Stomach (tissue), 9 donors: ENCODE results near the gene HES5. TPM values are rescaled to one million over a fixed set of nuclear protein-coding genes. Genes with fewer than 3 reads are reported as not detected.

ENCODE experiments used
- DNase-seq, 2 donors: peaks; one replicate each; pipeline versions ENCODE4 v3.0.0 to v3.0.0-alpha.2; 2013 to 2019
- H3K27ac ChIP-seq, 5 donors: fragments of 200-600 bp in 4 of 5; sonication (generic) in 4 of 5; one replicate each; pipeline ENCODE4 v1.5.1; 2013 to 2019; ENCODE audit warnings: mild to moderate bottlenecking in 1 of 5, moderate library complexity in 1 of 5
- H3K27me3 ChIP-seq, 3 donors: fragments of 200-600 bp; sonication (generic); one replicate each; pipeline ENCODE4 v1.5.1; 2017 to 2019; ENCODE audit warnings: mixed run types in 1 of 3
- H3K36me3 ChIP-seq, 4 donors: fragments of 200-600 bp; sonication (generic); 1 replicate in 3 of 4; 2 replicates in 1 of 4; pipeline ENCODE4 v1.5.1; 2016 to 2019
- H3K4me1 ChIP-seq, 4 donors: fragments of 200-600 bp; sonication (generic); one replicate each; pipeline ENCODE4 v1.5.1; 2016 to 2019
- H3K4me3 ChIP-seq, 4 donors: fragments of 200-600 bp; sonication (generic) in 3 of 4; one replicate each; pipeline ENCODE4 v1.5.1; 2016 to 2019; ENCODE audit warnings: mild to moderate bottlenecking in 1 of 4
- H3K9me3 ChIP-seq, 4 donors: fragments of 200-600 bp; sonication (generic); one replicate each; pipeline ENCODE4 v1.5.1; 2016 to 2019
- EP300 ChIP-seq: sonication (generic); formaldehyde crosslinking; IDR thresholded peaks from one replicate; pipeline ENCODE4 v1.6.1; 2017; ENCODE audit warnings: antibody characterized with exemption
- POLR2A ChIP-seq, 4 donors: fragments of 450-650 bp; IDR thresholded peaks; one replicate each; pipeline ENCODE4 v1.6.1; 2016; ENCODE audit warnings: antibody characterized with exemption in 4 of 4, control low read depth in 2 of 4, mild to moderate bottlenecking in 1 of 4, moderate library complexity in 1 of 4
- POLR2AphosphoS5 ChIP-seq, 3 donors: sonication (generic); formaldehyde crosslinking; IDR thresholded peaks; one replicate each; pipeline ENCODE4 v1.6.1; 2016; ENCODE audit warnings: antibody characterized with exemption in 3 of 3
- WGBS, 5 donors: extraction: QIAGEN DNeasy Blood & Tissue Kit in 3 of 5; methylation state at CpG; one replicate each; pipeline versions ENCODE4 v1.1.5 to v1.1.7; 2013 to 2018; 5-methylcytosine and 5-hydroxymethylcytosine counted together
- intact Hi-C: fragments of 100-400 bp; cut with DNase I; formaldehyde crosslinking; loops from one replicate; pipeline ENCODE4 v1.15.1; 2023; ENCODE audit warnings: low total_unique reads
- polyA plus RNA-seq, 3 donors: library from polyadenylated mRNA; stranded (reverse); fragments of 200-250 nt; gene quantifications; one replicate each; pipeline ENCODE4 v1.2.3, GENCODE V29; 2013
- total RNA-seq, 5 donors: library from RNA; depleted of rRNA; stranded (reverse); fragments of >200 nt; gene quantifications; one replicate each; pipeline versions ENCODE4 v1.1.0 to v1.2.3, GENCODE V29; 2014 to 2016
- TF ChIP-seq, protein P1 (sequence below), 7 experiments: fragments of 450-650 bp in 4 of 7; fragments of 200-600 bp in 3 of 7; sonication (generic) in 3 of 7; IDR thresholded peaks; one replicate each; pipeline ENCODE4 v1.5.1; 2016 to 2019; ENCODE audit warnings: antibody characterized with exemption in 7 of 7, control low read depth in 2 of 7, mild to moderate bottlenecking in 1 of 7
- donor health status: healthy with polysubstance abuse.
- donor health status: Bipolar disorder and iron deficiency.
- donor health status: healthy.

HES5 gene
- total and polyA plus RNA-seq, 8 donors, result 0.25 to 9.6 TPM; not detected in 6

DNA sequence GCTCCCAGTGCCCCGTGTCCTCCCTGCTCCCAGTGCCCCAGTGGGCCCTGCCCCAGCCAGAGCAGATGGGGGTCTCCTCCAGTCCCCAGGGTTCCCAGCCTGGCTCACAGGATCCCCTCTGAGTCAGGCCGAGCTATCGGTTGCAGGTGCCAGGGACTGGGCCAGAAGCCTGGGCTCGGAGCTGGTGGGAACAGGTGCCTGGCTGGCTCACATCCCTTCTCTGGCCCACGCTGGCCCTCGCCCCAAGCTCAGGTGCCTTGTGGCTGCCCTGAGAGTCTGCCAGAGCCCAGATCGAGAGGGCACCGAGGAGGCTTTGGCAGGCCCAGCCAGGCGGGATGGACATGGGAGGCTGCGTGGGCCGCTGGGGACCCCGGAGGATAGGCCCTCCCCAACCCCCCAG is 35.0 kb downstream of the HES5 start:
- intact Hi-C loops, result no loop called here
- Histone ChIP-seq H3K27me3 (peaks cover 0 to 59% (median 0%) of the 10 kb centered on the region in 3 donors), H3K36me3 (no peaks in the 10 kb centered on the region), H3K9me3 (no peaks in the 10 kb centered on the region), H3K4me3 (no peak overlapping the region), H3K4me1 (peaks cover 0 to 6% (median 0%) of the 10 kb centered on the region in 4 donors), H3K27ac (no peak overlapping the region)
- no peak for DNase-seq
- no peak for TF ChIP-seq POLR2AphosphoS5 (IDR thresholded peaks at IDR 0.05)
- TF ChIP-seq EP300, result no peak
- no peak for TF ChIP-seq POLR2A (IDR thresholded peaks at IDR 0.05)
- TF ChIP-seq, protein P1, sequence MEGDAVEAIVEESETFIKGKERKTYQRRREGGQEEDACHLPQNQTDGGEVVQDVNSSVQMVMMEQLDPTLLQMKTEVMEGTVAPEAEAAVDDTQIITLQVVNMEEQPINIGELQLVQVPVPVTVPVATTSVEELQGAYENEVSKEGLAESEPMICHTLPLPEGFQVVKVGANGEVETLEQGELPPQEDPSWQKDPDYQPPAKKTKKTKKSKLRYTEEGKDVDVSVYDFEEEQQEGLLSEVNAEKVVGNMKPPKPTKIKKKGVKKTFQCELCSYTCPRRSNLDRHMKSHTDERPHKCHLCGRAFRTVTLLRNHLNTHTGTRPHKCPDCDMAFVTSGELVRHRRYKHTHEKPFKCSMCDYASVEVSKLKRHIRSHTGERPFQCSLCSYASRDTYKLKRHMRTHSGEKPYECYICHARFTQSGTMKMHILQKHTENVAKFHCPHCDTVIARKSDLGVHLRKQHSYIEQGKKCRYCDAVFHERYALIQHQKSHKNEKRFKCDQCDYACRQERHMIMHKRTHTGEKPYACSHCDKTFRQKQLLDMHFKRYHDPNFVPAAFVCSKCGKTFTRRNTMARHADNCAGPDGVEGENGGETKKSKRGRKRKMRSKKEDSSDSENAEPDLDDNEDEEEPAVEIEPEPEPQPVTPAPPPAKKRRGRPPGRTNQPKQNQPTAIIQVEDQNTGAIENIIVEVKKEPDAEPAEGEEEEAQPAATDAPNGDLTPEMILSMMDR (IDR thresholded peaks at IDR 0.05), result no peak
- WGBS, 5 donors, result 79 to 90% (median 87%) methylated on average over 7 to 12 of the region's 12 CpGs

DNA sequence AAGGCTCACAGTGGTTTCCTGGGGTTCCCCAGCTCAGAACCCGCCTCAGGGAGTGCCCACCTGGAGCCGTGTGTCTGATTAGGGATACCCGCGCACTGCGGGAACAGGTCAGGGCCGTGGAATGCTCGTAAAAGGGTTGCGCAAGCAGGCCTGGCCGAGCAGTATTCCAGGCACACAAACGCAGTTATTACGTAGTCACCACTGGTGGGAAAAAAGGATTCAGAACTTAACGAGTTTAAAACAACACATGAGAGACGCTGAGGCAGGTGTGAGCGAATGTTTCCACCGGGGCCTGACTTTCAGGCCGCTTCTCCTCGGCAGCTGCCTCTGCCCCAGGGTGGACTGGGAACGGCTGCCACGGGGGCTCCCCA is 35.8 kb downstream of the HES5 start:
- Histone ChIP-seq H3K4me3 (no peak overlapping the region), H3K9me3 (peaks cover 0 to 4% (median 0%) of the 10 kb centered on the region in 4 donors), H3K4me1 (no peaks in the 10 kb centered on the region), H3K27ac (no peak overlapping the region), H3K27me3 (peaks cover 0 to 51% (median 0%) of the 10 kb centered on the region in 3 donors), H3K36me3 (no peaks in the 10 kb centered on the region)
- no peak for DNase-seq
- intact Hi-C loops, result no loop called here
- WGBS, 5 donors, result 71 to 76% (median 72%) methylated on average over 19 of the region's 19 CpGs
- no peak for TF ChIP-seq POLR2A (IDR thresholded peaks at IDR 0.05)
- TF ChIP-seq, protein P1 (IDR thresholded peaks at IDR 0.05), result no peak
- TF ChIP-seq POLR2AphosphoS5 (IDR thresholded peaks at IDR 0.05), result no peak
- no peak for TF ChIP-seq EP300

DNA sequence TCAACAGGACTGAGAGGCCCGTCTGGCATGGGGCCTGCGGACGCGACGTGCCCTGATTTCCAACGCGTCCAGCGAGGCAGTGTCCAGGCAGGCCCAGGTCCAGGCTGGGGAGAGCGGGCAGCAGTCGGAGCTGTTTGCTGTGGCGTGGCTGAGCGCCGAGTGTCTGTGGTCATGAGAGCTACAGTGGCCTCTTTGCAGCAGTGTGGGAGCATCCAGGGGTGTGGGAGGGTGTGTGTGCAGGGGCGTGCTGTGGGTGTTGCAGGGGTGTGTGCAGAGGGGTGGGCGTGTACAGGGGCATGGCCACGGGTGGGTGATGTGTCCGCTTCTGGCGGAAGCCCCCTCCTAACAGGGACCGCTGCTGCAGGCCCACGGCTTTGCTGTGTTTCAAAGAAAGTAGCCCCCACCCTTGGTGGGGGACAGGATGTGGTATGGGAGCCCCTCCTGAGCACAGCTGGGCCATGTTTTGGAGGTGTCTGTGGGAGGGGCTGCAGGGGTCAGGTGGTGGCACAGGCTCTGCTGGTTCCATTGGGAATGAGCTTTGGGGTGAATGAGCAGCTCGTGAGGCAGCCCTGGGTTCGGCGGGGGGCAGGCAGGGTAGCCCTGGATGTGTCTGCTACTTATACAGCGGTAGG is 36.3 kb downstream of the HES5 start:
- Histone ChIP-seq H3K4me3 (no peak overlapping the region), H3K36me3 (no peaks in the 10 kb centered on the region), H3K4me1 (no peaks in the 10 kb centered on the region), H3K27me3 (peaks cover 0 to 46% (median 0%) of the 10 kb centered on the region in 3 donors), H3K9me3 (peaks cover 0 to 9% (median 4%) of the 10 kb centered on the region in 4 donors), H3K27ac (no peak overlapping the region)
- no peak for TF ChIP-seq POLR2AphosphoS5 (IDR thresholded peaks at IDR 0.05)
- TF ChIP-seq POLR2A (IDR thresholded peaks at IDR 0.05), result no peak
- intact Hi-C loops, result no loop called here
- 57 to 67% (median 65%) methylated on average over 14 to 24 of the region's 24 CpGs for WGBS, 5 donors
- no peak for DNase-seq

DNA sequence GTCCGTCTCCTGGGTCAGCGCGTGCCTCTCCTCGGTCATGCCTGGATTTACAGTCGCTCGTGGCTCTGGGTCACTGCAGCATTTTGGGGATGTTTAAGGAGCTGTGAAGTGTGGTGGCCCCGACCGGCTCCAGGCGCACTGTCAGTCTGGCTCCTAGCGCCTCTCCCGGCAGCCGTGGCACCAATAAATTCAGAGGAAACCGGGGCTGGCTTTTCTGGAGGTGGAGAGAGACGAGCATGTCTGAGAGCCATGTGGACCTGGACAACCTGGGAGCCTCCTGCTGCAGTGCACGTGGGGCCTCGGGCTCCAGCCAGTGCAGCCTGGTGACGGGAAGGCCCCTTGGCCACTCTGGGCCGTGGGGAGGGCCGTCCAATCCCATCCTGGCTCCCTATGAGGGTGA is 36.8 kb downstream of the HES5 start:
- Histone ChIP-seq H3K27me3 (peaks cover 0 to 41% (median 0%) of the 10 kb centered on the region in 3 donors), H3K36me3 (no peaks in the 10 kb centered on the region), H3K27ac (no peak overlapping the region), H3K4me1 (no peaks in the 10 kb centered on the region), H3K9me3 (peaks cover 0 to 14% (median 10%) of the 10 kb centered on the region in 4 donors), H3K4me3 (no peak overlapping the region)
- no peak for DNase-seq
- WGBS, 5 donors, result 63 to 79% (median 69%) methylated on average over 13 to 19 of the region's 19 CpGs
- TF ChIP-seq POLR2AphosphoS5 (IDR thresholded peaks at IDR 0.05), result no peak
- TF ChIP-seq, protein P1 (IDR thresholded peaks at IDR 0.05), result no peak
- no peak for TF ChIP-seq EP300
- TF ChIP-seq POLR2A (IDR thresholded peaks at IDR 0.05), result no peak
- intact Hi-C loops, result no loop called here

DNA sequence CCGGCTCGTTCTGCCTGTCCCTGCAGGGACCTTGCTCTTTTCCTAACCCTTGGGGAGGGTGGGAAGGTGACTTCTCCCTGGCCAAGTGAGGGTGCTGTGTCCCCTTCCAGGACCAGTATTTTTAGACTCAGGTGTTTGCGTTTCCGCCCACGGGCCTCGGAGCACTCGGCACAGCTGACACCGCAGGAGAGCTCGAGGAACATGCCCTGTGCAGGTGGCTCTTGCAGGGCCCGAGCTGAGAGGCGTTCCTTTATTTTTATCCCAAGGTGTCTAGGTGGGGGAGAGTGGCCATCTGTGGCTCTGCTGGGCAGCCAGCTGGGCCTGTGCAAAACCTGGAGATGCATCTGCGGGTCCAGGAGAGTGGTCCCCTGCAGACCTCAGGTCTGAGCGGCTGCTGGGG is 38.0 kb downstream of the HES5 start:
- H3K27ac ChIP-seq, result no peak overlapping the region
- no peaks in the 10 kb centered on the region for H3K4me1 ChIP-seq
- H3K27me3 ChIP-seq, result peaks cover 0 to 35% (median 0%) of the 10 kb centered on the region in 3 donors
- H3K4me3 ChIP-seq, result no peak overlapping the region
- WGBS, 5 donors, result 50 to 62% (median 54%) methylated on average over 13 of the region's 13 CpGs
- intact Hi-C loops, result no loop called here
- TF ChIP-seq, protein P1 (IDR thresholded peaks at IDR 0.05), result no peak
- TF ChIP-seq POLR2AphosphoS5 (IDR thresholded peaks at IDR 0.05) (no peak), EP300 (no peak), POLR2A (IDR thresholded peaks at IDR 0.05) (no peak)
- H3K9me3 ChIP-seq, result peaks cover 0 to 17% (median 14%) of the 10 kb centered on the region in 4 donors
- no peak for DNase-seq
- H3K36me3 ChIP-seq, result no peaks in the 10 kb centered on the region
